Measurements from ENCODE around the gene MICALL2. TPM values are rescaled to one million over a fixed set of nuclear protein-coding genes. Genes with fewer than 3 reads are reported as not detected.

Gene MICALL2
- total and polyA plus RNA-seq, 3 donors from 2014 or later: 13.4 to 39.4 (median 29.4) TPM

GRCh38 chr7:1452205-1452604 lies 7.1 kb downstream of the MICALL2 start:
- no peak overlapping the region for H3K27ac ChIP-seq
- DNase-seq: no peak
- intact Hi-C loops (cut with DNase I; ENCODE audit: low total_unique reads): no loop called here
- TF ChIP-seq CTCF (IDR thresholded peaks at IDR 0.05) (no peak), POLR2A (IDR thresholded peaks at IDR 0.05) (no peak)
- H3K36me3 ChIP-seq (ENCODE audit: low read depth, missing control alignments): no peaks in the 10 kb centered on the region
- no peaks in the 10 kb centered on the region for H3K4me1 ChIP-seq
- no peaks in the 10 kb centered on the region for H3K9me3 ChIP-seq
- no peaks in the 10 kb centered on the region for H3K27me3 ChIP-seq
- whole genome bisulfite sequencing, 2 donors: 70 to 87% methylated on average over 1 to 19 of the region's 19 CpGs
- H3K4me3 ChIP-seq: no peak overlapping the region

GRCh38 chr7:1450987-1451386 lies 8.3 kb downstream of the MICALL2 start:
- intact Hi-C loops (cut with DNase I; ENCODE audit: low total_unique reads): no loop called here
- Histone ChIP-seq H3K4me1 (no peaks in the 10 kb centered on the region), H3K9me3 (no peaks in the 10 kb centered on the region), H3K4me3 (no peak overlapping the region), H3K27ac (no peak overlapping the region), H3K36me3 (ENCODE audit: low read depth, missing control alignments) (no peaks in the 10 kb centered on the region), H3K27me3 (no peaks in the 10 kb centered on the region)
- no peak for DNase-seq
- no peak for TF ChIP-seq CTCF (IDR thresholded peaks at IDR 0.05)
- TF ChIP-seq POLR2A (IDR thresholded peaks at IDR 0.05): no peak
- WGBS, 2 donors: 87 to 88% methylated on average over 9 to 11 of the region's 11 CpGs

GRCh38 chr7:1450431-1450830 lies 8.8 kb downstream of the MICALL2 start:
- intact Hi-C loops (cut with DNase I; ENCODE audit: low total_unique reads): no loop called here
- no peak for DNase-seq
- H3K27ac ChIP-seq: no peak overlapping the region
- H3K36me3 ChIP-seq (ENCODE audit: low read depth, missing control alignments): no peaks in the 10 kb centered on the region
- H3K9me3 ChIP-seq: no peaks in the 10 kb centered on the region
- no peaks in the 10 kb centered on the region for H3K4me1 ChIP-seq
- no peaks in the 10 kb centered on the region for H3K27me3 ChIP-seq
- TF ChIP-seq CTCF (IDR thresholded peaks at IDR 0.05): no peak
- TF ChIP-seq POLR2A (IDR thresholded peaks at IDR 0.05): no peak
- no peak overlapping the region for H3K4me3 ChIP-seq
- WGBS, 2 donors: 88 to 89% methylated on average over 11 to 18 of the region's 18 CpGs

GRCh38 chr7:1449951-1450350 lies 9.3 kb downstream of the MICALL2 start:
- intact Hi-C loops (cut with DNase I; ENCODE audit: low total_unique reads): no loop called here
- TF ChIP-seq POLR2A (IDR thresholded peaks at IDR 0.05) (no peak), CTCF (IDR thresholded peaks at IDR 0.05) (no peak)
- H3K36me3 ChIP-seq (ENCODE audit: low read depth, missing control alignments): no peaks in the 10 kb centered on the region
- H3K4me3 ChIP-seq: no peak overlapping the region
- no peaks in the 10 kb centered on the region for H3K4me1 ChIP-seq
- DNase-seq: no peak
- H3K9me3 ChIP-seq: no peaks in the 10 kb centered on the region
- no peak overlapping the region for H3K27ac ChIP-seq
- no peaks in the 10 kb centered on the region for H3K27me3 ChIP-seq
- 78 to 86% methylated on average over 10 to 11 of the region's 11 CpGs for WGBS, 2 donors

- Histone ChIP-seq H3K4me1 (no peaks in the 10 kb centered on the region), H3K9me3 (no peaks in the 10 kb centered on the region), H3K36me3 (ENCODE audit: low read depth, missing control alignments) (no peaks in the 10 kb centered on the region), H3K27me3 (no peaks in the 10 kb centered on the region), H3K27ac (no peak overlapping the region), H3K4me3 (no peak overlapping the region)
- intact Hi-C loops (cut with DNase I; ENCODE audit: low total_unique reads): no loop called here
- no peak for TF ChIP-seq POLR2A (IDR thresholded peaks at IDR 0.05)
- no peak for TF ChIP-seq CTCF (IDR thresholded peaks at IDR 0.05)
- 81 to 84% methylated on average over 13 of the region's 13 CpGs for WGBS, 2 donors
- no peak for DNase-seq
Measured at GRCh38 chr7:1449501-1449900, 9.8 kb downstream of the MICALL2 start.

Measured in testis (tissue), 3 donors.